HEK293T (cell line): Measurements from ENCODE around the gene TSPAN18.

ENCODE experiments used
- CTCF ChIA-PET: fragments of 350-600 bp; formaldehyde crosslinking; extraction: SDS; loops from one replicate; lab custom pipeline; 2021; ENCODE audit warnings: antibody characterized with exemption, inconsistent platforms; lab: Yijun Ruan, JAX
- POLR2A ChIA-PET: fragments of 350-600 bp; formaldehyde crosslinking; extraction: SDS; loops from one replicate; lab custom pipeline; 2020; ENCODE audit warnings: antibody characterized with exemption, inconsistent platforms; lab: Yijun Ruan, JAX
- DNase-seq: peaks from one replicate; pipeline ENCODE4 v3.0.0; 2012; ENCODE audit warnings: mixed read lengths; ENCODE audit errors: extremely low spot score
- ARNT ChIP-seq: fragments of 450-650 bp; IDR thresholded peaks from 2 replicates; pipeline ENCODE4 v1.6.1; 2017; ENCODE audit warnings: mild to moderate bottlenecking
- BHLHE40 ChIP-seq: fragments of 450-650 bp; IDR thresholded peaks from 2 replicates; pipeline ENCODE4 v1.6.1; 2016; ENCODE audit warnings: mild to moderate bottlenecking, moderate library complexity, borderline replicate concordance
- CTBP1 ChIP-seq: fragments of 450-650 bp; IDR thresholded peaks from 2 replicates; pipeline ENCODE4 v1.6.1; 2016; ENCODE audit warnings: borderline replicate concordance
- ELF4 ChIP-seq: fragments of 450-650 bp; IDR thresholded peaks from 2 replicates; pipeline ENCODE4 v1.6.1; 2017; ENCODE audit warnings: antibody characterized with exemption
- FOXA1 ChIP-seq: fragments of 450-650 bp; IDR thresholded peaks from 2 replicates; pipeline ENCODE4 v1.6.1; 2016; ENCODE audit warnings: mild to moderate bottlenecking
- FOXK2 ChIP-seq: fragments of 450-650 bp; IDR thresholded peaks from 2 replicates; pipeline ENCODE4 v1.6.1; 2016; ENCODE audit warnings: mild to moderate bottlenecking
- FOXM1 ChIP-seq: fragments of 450-650 bp; IDR thresholded peaks from 2 replicates; pipeline ENCODE4 v1.6.1; 2017; ENCODE audit warnings: mild to moderate bottlenecking, borderline replicate concordance
- HDGF ChIP-seq: fragments of 450-650 bp; IDR thresholded peaks from 2 replicates; pipeline ENCODE4 v1.6.1; 2017; ENCODE audit warnings: antibody characterized with exemption, borderline replicate concordance
- L3MBTL2 ChIP-seq: fragments of 450-650 bp; conservative IDR thresholded peaks from 2 replicates; pipeline ENCODE4 v1.6.1; 2016; ENCODE audit warnings: mild to moderate bottlenecking
- LEF1 ChIP-seq: fragments of 450-650 bp; IDR thresholded peaks from 2 replicates; pipeline ENCODE4 v1.6.1; 2017; ENCODE audit warnings: mild to moderate bottlenecking, borderline replicate concordance
- NFRKB ChIP-seq: fragments of 450-650 bp; IDR thresholded peaks from 2 replicates; pipeline ENCODE4 v1.6.1; 2016; ENCODE audit warnings: mild to moderate bottlenecking, moderate library complexity
- PKNOX1 ChIP-seq: fragments of 450-650 bp; IDR thresholded peaks from 2 replicates; pipeline ENCODE4 v1.6.1; 2016
- SP1 ChIP-seq: fragments of 450-650 bp; IDR thresholded peaks from 2 replicates; pipeline ENCODE4 v1.6.1; 2017
- SUZ12 ChIP-seq: fragments of 450-650 bp; IDR thresholded peaks from 2 replicates; pipeline ENCODE4 v1.6.1; 2016; ENCODE audit warnings: mild to moderate bottlenecking
- TARDBP ChIP-seq: fragments of 450-650 bp; IDR thresholded peaks from 2 replicates; pipeline ENCODE4 v1.6.1; 2016
- ZNF384 ChIP-seq: fragments of 450-650 bp; IDR thresholded peaks from 2 replicates; pipeline ENCODE4 v1.6.1; 2016

Gene TSPAN18

GRCh38 chr11:44802347-44802746 lies 75.6 kb downstream of the TSPAN18 start:
- no peak for DNase-seq
- POLR2A ChIA-PET = no interaction called here
- TF ChIP-seq L3MBTL2 = no peak
- TF ChIP-seq SUZ12 = no peak
- no peak for TF ChIP-seq ARNT
- TF ChIP-seq LEF1 = no peak
- CTCF ChIA-PET = interaction anchor here (1.4 kb wide), 1 partner anchor 28 kb away, joined by 6 read pairs; no protein-coding TSS in a partner anchor

GRCh38 chr11:44803009-44803408 lies 76.2 kb downstream of the TSPAN18 start:
- TF ChIP-seq TARDBP (no peak), PKNOX1 (no peak), LEF1 (no peak), SP1 (no peak), BHLHE40 (no peak)
- no peak for DNase-seq
- ChIA-PET POLR2A (no interaction called here), CTCF (no interaction called here)

- CTCF ChIA-PET = interaction anchor here (0.7 kb wide), 1 partner anchor 106 kb away, joined by 3 read pairs; no protein-coding TSS in a partner anchor
- POLR2A ChIA-PET = no interaction called here
- no peak for DNase-seq
- TF ChIP-seq FOXA1 (no peak), BHLHE40 (no peak), NFRKB (no peak), ZNF384 (no peak), CTBP1 (no peak), PKNOX1 (no peak), FOXM1 (no peak), ELF4 (no peak)
These were observed 78.0 kb downstream of the TSPAN18 start for GRCh38 chr11:44804449-44805437.

- CTCF ChIA-PET = interaction anchor here (0.9 kb wide), 1 partner anchor 30 kb away, joined by 3 read pairs; no protein-coding TSS in a partner anchor
- no peak for DNase-seq
- TF ChIP-seq L3MBTL2 = no peak
- no peak for TF ChIP-seq ARNT
- no peak for TF ChIP-seq FOXA1
- no peak for TF ChIP-seq HDGF
- TF ChIP-seq CTBP1 = no peak
- TF ChIP-seq SUZ12 = no peak
- TF ChIP-seq ELF4 = no peak
- POLR2A ChIA-PET = no interaction called here
These were observed 78.8 kb downstream of the TSPAN18 start for GRCh38 chr11:44805596-44805995.

- CTCF ChIA-PET = interaction anchor here (0.5 kb wide), 1 partner anchor 196 kb away, joined by 3 read pairs; no protein-coding TSS in a partner anchor
These were observed 81.4 kb downstream of the TSPAN18 start for GRCh38 chr11:44808053-44808753.

GRCh38 chr11:44809283-44809682 lies 82.5 kb downstream of the TSPAN18 start:
- CTCF ChIA-PET = no interaction called here
- POLR2A ChIA-PET = no interaction called here
- TF ChIP-seq ZNF384 (no peak), BHLHE40 (no peak), SP1 (no peak), CTBP1 (no peak), SUZ12 (no peak), ARNT (no peak), FOXA1 (no peak), PKNOX1 (no peak), ELF4 (no peak), LEF1 (no peak), HDGF (no peak), L3MBTL2 (no peak), NFRKB (no peak), FOXK2 (no peak), FOXM1 (no peak), TARDBP (no peak)
- no peak for DNase-seq

More at GRCh38 chr11:44808053-44808753, 81.4 kb downstream of the TSPAN18 start:
- TF ChIP-seq ZNF384 (no peak), L3MBTL2 (no peak), FOXK2 (no peak), CTBP1 (no peak), LEF1 (no peak), PKNOX1 (no peak), SP1 (no peak)
- no peak for DNase-seq
- POLR2A ChIA-PET = no interaction called here
